GM12872 (cell line): ENCODE data around the gene PRR23E.

Source experiments
- TF ChIP-seq, protein P1 (sequence below): IDR thresholded peaks from 3 replicates; pipeline ENCODE4 v1.5.1; 2011; ENCODE audit warnings: low read depth, mild to moderate bottlenecking, low read length, moderate library complexity; ENCODE audit not compliant: insufficient read depth

PRR23E gene

DNA sequence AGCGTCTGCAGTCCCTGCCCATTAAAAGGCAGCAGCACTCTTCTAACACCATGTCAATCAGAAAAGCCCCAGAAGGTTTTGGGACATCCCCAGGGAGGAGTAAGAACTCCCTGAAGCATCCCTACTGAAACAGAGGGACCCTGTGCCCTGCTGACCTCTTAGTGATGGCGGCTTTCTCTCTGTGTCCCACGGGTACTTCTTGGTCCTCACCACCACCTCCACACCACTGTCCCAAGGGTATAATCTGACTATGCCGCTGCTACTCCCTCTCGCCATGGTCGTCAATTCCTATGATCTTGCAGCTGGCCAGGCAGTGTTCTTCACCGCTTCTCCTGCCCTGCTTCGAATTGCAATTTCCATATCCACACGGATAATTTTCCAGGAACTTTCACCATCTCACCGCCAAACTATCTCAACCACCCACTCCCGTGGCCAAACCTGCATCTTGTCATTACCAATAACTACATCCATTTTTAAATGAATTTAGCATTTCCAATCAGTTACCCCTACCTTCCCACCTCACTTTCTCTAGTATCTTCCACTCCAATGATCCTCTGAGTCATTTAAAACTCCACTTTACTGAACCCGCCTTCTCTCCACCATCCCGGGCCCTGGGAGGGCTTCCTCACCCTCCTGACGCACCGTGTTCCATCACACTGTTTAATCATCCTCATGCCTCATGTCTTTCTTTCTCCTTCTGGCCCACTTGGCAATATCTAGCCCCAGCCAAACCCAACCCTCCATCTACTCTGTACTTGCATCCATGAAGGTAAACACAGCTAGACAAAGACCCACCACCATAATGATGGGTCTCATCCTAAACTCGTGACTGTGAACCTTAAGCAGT is 23.7 kb downstream of the PRR23E start:
- TF ChIP-seq, protein P1, sequence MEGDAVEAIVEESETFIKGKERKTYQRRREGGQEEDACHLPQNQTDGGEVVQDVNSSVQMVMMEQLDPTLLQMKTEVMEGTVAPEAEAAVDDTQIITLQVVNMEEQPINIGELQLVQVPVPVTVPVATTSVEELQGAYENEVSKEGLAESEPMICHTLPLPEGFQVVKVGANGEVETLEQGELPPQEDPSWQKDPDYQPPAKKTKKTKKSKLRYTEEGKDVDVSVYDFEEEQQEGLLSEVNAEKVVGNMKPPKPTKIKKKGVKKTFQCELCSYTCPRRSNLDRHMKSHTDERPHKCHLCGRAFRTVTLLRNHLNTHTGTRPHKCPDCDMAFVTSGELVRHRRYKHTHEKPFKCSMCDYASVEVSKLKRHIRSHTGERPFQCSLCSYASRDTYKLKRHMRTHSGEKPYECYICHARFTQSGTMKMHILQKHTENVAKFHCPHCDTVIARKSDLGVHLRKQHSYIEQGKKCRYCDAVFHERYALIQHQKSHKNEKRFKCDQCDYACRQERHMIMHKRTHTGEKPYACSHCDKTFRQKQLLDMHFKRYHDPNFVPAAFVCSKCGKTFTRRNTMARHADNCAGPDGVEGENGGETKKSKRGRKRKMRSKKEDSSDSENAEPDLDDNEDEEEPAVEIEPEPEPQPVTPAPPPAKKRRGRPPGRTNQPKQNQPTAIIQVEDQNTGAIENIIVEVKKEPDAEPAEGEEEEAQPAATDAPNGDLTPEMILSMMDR: no peak

DNA sequence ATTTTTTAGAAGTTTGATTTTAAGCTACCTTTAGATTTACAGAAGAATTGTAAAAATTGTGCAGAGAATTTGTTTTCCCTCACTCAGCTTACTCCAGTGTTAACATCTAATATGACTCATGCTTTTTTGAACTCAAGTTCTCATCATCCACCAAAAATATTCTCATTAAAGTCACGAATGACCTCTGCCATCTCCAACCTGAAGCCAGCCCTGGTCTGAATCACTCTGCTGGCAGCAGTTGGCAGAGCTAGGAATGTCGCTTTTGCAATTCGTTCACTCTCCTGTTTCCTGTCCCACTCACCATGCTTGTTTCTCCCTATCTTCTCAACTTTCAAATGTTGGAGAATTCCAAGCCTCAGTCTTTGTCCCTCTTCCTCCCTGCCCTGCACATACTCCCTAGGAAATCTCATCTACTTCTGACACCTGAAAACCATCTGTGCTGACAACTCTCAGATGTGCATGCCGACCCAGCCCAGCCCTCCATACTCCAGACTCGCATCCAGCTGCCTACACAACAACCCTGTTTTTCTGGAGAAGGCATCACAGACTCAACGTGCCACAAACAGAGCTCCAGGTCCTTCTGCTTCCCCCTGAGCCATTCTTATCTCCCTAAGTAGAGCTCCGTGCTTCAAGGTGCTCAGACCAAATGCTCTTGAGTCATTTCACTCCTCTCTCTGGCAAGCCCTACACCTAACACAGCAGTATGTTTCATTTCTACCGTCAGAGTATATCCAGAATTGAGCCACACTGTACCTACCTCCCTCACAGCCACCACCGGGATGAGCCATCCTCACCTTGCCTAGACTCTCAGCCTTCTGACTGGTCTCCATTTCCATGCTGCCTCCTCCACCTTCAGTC is 24.9 kb downstream of the PRR23E start:
- TF ChIP-seq, protein P1: no peak

DNA sequence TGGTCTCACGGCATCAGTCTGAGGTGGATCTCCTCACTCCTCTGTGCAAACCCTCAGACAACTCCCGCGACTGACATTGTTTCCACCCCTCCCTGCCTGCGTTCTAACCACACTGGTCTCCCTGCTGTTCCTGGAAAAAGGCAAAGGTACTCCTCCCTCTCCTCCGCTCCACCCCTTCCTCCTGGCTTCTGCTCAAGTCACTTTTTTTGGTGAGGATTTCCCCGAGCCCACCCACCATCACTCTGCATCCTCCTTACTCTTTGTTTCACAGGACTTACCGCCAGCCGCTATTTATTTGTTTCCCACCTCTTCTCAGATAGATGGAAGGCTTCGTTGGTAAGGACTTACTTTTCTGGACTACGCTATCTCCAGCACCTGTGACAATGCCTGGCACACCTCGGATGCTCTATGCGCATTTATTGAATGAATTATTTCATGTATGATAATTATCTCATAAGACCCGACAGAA is 25.6 kb downstream of the PRR23E start:
- TF ChIP-seq, protein P1: no peak

DNA sequence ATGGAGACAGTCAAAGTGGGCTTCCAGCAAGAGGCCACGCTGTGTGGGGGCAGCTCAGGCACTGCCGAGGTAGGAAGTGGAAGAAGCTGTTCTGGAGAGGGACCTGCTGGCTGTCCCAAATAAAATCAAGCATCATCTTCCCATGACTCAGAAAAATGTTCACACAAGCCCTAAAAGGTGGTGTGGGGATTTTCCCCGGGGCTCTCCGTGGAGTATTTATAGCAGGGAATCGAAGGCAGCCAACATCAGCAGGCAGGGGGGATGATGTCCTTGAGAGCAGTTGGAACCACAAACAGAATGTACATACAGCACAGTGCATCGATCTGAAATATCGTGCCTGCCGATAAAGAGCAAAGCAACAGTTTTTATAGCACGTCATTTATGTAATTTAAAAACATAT is 27.6 kb downstream of the PRR23E start:
- TF ChIP-seq, protein P1: no peak

DNA sequence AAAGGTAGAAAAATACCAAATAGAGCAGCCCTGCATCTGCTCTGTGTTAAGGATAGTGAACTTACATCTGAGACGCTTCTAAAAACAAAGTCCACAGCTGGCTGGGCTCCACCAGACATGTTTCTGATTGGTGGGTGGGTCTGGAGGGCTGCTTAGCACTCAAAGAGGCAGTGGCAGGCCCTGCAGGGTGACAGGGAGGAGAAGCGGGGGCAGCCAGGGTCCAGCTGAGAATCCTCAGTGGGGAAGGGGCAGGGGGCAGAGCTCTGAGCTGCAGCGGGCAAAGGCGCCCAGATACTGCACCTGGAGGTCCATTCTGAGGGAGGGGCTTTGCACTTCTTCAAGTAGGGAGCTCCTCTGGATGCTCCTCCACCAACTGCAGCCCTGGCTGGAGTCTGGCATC is 28.1 kb downstream of the PRR23E start:
- TF ChIP-seq, protein P1: no peak

DNA sequence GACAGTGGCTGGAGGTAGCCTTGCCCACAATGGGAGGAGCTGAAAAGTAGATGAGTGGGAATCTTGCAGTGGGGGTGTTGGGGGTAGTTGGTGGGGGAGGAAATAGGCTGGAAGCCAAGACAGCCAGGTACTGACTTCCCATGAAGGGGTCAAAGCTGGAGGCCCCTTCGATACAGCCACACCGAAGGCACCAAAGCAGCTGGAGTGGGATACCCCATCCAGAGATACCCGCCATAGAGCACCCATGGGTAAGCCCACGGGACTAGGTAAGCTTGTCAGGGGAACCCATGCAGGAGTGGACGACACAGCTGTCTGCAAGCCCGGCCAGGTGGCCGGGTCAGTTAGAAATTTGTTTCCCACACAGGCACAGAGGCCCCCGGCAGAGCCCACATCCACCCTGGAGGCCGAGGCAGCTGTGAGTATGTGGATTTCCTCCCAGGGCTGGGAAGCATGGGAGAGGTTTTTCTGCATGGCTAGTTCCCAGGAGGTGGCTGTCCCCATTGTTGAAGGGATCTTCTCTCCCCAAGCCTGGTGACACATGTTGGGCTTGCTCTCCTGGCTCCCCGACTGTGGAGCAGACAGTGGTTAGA is 28.6 kb downstream of the PRR23E start:
- TF ChIP-seq, protein P1: no peak

DNA sequence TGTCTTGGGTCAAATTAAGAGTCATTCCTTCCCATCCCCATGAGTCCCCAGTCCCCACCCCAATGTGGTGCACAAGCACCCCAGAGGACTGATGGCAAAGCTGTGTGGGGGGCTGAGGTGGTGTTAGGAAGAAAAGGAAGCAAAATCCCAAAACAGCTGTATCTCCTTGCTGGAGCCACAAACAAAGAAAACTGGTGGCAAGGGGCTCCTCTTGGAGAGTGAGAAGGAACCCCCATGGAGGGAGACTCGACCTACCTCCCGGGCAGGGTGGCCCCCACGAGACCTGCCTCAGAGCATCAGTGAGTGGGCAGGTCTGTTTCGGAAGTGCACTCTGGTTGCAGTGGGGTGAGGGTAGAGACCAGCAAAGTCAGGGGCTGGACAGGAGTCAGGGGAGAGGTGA is 29.2 kb downstream of the PRR23E start:
- TF ChIP-seq, protein P1: no peak
